Stimulated activated naive CD8-positive, alpha-beta T cell treated with anti-CD3 and anti-CD28 coated beads, Interleukin-15, amount 100 ng/mL, for 72 hours (primary cell): ENCODE results near the gene CEACAM20.
"Not testable (repeated sequence)": the region's sequence is repeated elsewhere in the genome, so short reads cannot be mapped to it uniquely, and the experiment has no call there.

Source experiments
- ATAC-seq: fragments of 150-1000 bp; cut with Tn5 transposase; 2 replicates; pipeline ENCODE4 v1.10.0; 2021; ENCODE audit warnings: mild to moderate bottlenecking, moderate library complexity
- DNase-seq, 2 donors: peaks; one replicate each; pipeline ENCODE4 v3.0.0; 2021 to 2022
- H3K27ac Mint-ChIP-seq, 2 donors: one replicate each; pipeline ENCODE4 v1.8.0; 2022; ENCODE audit warnings: mild to moderate bottlenecking in 2 of 2, mixed read lengths in 2 of 2, moderate library complexity in 2 of 2
- H3K27me3 Mint-ChIP-seq: one replicate; pipeline ENCODE4 v1.8.0; 2022; ENCODE audit warnings: mixed read lengths
- H3K4me1 Mint-ChIP-seq: one replicate; pipeline ENCODE4 v1.8.0; 2022; ENCODE audit warnings: mild to moderate bottlenecking, mixed read lengths
- H3K4me3 Mint-ChIP-seq, 2 donors: one replicate each; pipeline ENCODE4 v1.8.0; 2022; ENCODE audit warnings: mild to moderate bottlenecking in 2 of 2, mixed read lengths in 2 of 2, moderate library complexity in 1 of 2
- H3K9me3 Mint-ChIP-seq, 2 donors: one replicate each; pipeline ENCODE4 v1.8.0; 2022; ENCODE audit warnings: mixed read lengths in 2 of 2

CEACAM20 gene

GRCh38 chr19:44462600-44463286, 66.7 kb downstream of the CEACAM20 start:
- not testable (repeated sequence) for DNase-seq, H3K27me3 Mint-ChIP-seq, ATAC-seq, H3K4me3 Mint-ChIP-seq, H3K27ac Mint-ChIP-seq, H3K4me1 Mint-ChIP-seq
- peaks cover 40 to 55% of the 10 kb centered on the region in 2 donors for H3K9me3 Mint-ChIP-seq
